ENCODE results near the gene DLX3.

The DLX3 gene

DNA sequence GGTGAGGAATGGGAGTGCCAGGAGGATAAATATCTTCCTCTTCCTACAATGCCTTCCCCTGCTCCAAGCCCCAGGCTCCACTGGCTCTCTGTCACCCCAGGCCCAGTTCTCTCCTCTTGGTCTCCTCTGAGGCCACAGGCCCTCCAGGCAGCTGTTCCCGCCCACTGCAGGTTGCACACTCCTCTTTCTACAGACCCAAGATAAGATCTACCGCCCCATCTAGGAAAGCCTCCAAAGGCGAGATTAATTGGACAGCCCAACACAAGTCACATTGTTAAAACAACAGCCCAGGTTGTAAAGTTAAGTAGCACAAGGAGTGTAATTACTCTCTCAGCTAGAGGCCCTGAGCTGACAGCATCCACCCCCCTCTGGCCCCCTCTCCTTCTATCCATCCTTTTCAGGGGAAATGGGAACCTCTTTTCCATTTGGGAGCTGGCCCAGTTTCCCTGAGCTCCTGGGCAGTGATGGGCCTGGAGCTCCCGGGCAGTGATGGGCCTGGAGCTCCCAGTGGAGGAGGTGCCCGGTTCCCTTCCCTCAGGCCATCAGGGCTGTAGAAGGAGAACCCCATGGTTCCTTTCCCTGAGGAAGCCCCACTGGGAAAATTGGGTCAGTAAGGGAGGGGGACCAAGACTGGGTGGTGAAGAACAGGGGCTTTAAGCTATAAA lies 18.7 kb downstream of the DLX3 start:
- no peak for DNase-seq (ENCODE audit: low read depth, low spot score)
- no peak overlapping the region for H3K4me3 ChIP-seq (ENCODE audit: low read depth, low read length)
- TF ChIP-seq, protein P1, sequence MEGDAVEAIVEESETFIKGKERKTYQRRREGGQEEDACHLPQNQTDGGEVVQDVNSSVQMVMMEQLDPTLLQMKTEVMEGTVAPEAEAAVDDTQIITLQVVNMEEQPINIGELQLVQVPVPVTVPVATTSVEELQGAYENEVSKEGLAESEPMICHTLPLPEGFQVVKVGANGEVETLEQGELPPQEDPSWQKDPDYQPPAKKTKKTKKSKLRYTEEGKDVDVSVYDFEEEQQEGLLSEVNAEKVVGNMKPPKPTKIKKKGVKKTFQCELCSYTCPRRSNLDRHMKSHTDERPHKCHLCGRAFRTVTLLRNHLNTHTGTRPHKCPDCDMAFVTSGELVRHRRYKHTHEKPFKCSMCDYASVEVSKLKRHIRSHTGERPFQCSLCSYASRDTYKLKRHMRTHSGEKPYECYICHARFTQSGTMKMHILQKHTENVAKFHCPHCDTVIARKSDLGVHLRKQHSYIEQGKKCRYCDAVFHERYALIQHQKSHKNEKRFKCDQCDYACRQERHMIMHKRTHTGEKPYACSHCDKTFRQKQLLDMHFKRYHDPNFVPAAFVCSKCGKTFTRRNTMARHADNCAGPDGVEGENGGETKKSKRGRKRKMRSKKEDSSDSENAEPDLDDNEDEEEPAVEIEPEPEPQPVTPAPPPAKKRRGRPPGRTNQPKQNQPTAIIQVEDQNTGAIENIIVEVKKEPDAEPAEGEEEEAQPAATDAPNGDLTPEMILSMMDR (IDR thresholded peaks at IDR 0.05; ENCODE audit: low read depth, low read length): no peak
- in situ Hi-C loops (cut with HindIII; ENCODE audit: low sequenced_read_pairs): no loop called here

DNA sequence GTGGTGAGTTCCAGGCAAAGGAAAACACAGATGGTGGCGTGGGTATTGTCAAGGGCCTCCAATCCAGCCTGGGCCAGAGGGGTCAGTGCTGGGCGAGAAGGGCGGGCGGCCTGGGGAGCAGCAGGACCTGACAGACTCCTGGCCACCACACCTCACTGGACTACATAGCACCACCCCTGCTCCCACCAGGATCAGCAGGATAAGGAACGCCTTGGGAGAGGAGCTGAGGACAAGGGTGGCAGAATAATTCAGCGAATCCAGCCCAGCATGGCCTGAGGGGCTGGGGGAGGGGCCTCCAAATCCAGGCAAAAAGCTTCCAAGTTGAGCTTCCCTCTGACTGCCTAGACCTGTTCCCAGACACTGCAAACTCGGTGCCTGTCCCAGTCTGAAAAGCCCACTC lies 19.5 kb downstream of the DLX3 start:
- no peak for DNase-seq (ENCODE audit: low read depth, low spot score)
- H3K4me3 ChIP-seq (ENCODE audit: low read depth, low read length): no peak overlapping the region
- in situ Hi-C loops (cut with HindIII; ENCODE audit: low sequenced_read_pairs): no loop called here
- TF ChIP-seq, protein P1 (IDR thresholded peaks at IDR 0.05; ENCODE audit: low read depth, low read length): no peak

DNA sequence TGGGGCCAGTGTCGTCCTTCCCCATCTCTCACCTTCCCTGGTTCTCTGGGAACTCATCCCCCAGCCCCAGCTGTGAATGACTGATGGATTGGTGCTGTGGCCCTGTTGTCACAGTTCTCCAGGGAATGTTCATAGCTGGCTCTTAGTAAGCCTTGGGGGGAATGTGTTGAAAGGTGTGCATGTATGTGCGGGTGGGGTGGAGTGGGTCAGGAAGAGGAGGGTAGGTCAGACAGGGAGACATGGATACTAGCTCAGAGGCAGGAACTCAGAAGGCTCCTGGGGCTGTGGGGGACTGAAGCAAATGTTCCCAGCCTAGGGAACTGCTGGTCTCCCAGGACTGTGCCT lies 21.8 kb downstream of the DLX3 start:
- in situ Hi-C loops (cut with HindIII; ENCODE audit: low sequenced_read_pairs): no loop called here
- TF ChIP-seq, protein P1 (IDR thresholded peaks at IDR 0.05; ENCODE audit: low read depth, low read length): no peak
- H3K4me3 ChIP-seq (ENCODE audit: low read depth, low read length): no peak overlapping the region
- no peak for DNase-seq (ENCODE audit: low read depth, low spot score)

DNA sequence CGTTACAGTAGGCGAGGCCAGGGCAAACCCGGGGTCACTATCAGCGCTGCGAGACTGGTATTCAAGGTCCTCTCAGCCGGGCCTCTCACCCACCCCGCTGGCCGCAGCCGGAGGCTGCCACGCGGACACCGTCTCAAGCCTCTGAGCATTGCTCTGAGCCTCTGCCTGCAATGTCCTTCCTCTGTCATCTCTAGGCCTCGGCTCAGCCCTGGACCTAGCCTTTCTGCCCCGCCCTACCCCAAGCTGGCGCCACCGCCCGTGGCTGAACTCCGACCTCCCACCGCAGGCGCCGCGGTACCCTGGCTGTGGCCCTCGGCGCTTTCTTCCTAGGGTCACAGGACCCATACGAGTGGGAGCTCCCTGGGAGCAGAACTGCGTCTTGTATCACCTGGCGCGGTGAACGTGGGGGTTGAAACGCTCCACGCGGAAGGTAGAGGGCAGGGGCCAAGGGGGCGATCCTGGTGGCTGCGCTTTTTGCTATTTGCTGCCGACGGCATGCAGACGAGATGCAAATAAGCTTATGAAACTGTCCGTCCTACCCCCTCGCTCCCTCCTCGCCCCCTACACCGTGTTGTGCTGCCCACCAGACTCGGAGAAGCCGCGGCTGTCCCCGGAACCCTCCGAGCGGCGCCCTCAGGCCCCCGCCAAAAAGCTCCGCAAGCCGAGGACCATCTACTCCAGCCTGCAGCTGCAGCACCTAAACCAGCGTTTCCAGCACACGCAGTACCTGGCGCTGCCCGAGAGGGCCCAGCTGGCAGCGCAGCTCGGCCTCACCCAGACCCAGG lies 22.3 kb downstream of the DLX3 start:
- no peak for DNase-seq (ENCODE audit: low read depth, low spot score)
- in situ Hi-C loops (cut with HindIII; ENCODE audit: low sequenced_read_pairs): no loop called here
- H3K4me3 ChIP-seq (ENCODE audit: low read depth, low read length): no peak overlapping the region
- TF ChIP-seq, protein P1 (IDR thresholded peaks at IDR 0.05; ENCODE audit: low read depth, low read length): no peak

DNA sequence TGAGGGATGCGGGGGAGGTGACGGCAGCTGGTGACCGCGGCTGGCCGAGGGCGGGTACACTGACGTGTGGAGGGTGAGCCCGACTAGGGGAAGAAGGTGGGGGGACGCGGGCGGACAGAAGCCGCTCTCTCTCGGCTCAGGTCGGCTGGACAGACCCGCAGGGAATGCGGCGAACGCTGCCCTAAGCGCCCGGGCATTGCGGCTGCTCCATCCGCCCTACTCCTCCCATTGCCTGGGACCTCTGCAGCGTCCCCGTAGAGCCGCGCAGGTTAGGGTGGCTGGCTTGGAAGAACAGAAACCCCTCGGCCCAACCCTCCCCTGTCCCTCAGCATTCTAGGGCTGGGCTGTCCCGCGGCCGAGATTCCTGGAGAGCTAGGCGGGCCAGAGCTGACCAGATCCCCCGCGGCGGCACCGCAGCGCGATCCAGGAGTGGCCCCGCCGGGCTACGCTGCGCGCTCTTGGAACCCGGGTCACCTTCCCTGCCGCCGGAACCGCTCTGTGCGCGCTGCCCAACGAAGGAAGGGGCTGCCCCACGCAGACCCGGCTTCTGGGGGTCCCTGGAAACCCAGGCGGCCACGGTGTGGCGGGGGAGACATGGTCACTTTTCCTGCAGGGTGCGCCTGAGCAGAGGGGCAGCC lies 23.1 kb downstream of the DLX3 start:
- H3K4me3 ChIP-seq (ENCODE audit: low read depth, low read length): no peak overlapping the region
- DNase-seq (ENCODE audit: low read depth, low spot score): no peak
- in situ Hi-C loops (cut with HindIII; ENCODE audit: low sequenced_read_pairs): no loop called here
- TF ChIP-seq, protein P1 (IDR thresholded peaks at IDR 0.05; ENCODE audit: low read depth, low read length): no peak

DNA sequence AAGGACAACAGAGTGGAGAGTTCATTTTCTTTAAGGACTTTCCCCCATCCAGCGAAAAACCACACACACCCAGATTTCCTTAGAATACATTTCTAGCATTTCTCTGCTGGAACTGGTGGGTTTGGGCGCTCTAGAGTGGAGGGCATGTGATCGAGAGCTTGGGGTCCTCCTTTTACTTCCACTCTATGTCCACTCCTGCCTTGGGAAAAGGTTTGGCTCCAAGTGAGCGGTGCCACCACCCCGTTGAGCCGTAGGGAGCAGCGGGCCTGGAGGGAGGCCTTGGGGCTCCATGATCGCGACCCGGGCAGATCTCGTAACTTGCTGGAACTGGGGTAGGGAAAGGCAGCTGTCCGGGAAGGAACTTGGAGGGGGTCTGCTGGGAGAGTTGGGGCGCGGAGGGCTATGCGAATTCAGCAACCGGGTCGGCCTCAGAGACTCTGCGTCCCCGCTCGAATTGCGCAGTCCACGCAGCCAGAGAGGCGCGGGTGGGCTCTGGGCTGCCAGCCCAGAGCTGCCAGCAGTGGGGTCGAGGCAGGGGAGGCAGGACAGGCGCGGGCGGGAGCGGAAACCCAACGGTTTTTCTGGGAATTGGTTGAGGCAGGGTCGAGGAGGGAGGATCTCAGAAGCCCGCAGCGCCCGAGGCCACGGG lies 23.7 kb downstream of the DLX3 start:
- in situ Hi-C loops (cut with HindIII; ENCODE audit: low sequenced_read_pairs): no loop called here
- no peak for DNase-seq (ENCODE audit: low read depth, low spot score)
- no peak overlapping the region for H3K4me3 ChIP-seq (ENCODE audit: low read depth, low read length)
- TF ChIP-seq, protein P1 (IDR thresholded peaks at IDR 0.05; ENCODE audit: low read depth, low read length): no peak

Measured in astrocyte of the spinal cord (primary cell).